SW480 (cell line): ENCODE results near the gene CYP24A1.
A peak's percentile ranks its signal among the peaks of the same experiment; 100 is the strongest.

Experiments
- DNase-seq: peaks from one replicate; pipeline ENCODE4 v3.0.0-alpha.2; 2016; ENCODE audit warnings: low spot score

CYP24A1 gene

GRCh38 chr20:54201268-54201846, 27.6 kb upstream of the CYP24A1 start:
- DNase-seq = no peak

GRCh38 chr20:54200487-54201267, 26.9 kb upstream of the CYP24A1 start:
- no peak for DNase-seq

- DNase-seq = peak; percentile 82
Observed at GRCh38 chr20:54199721-54200176, 26.0 kb upstream of the CYP24A1 start.

GRCh38 chr20:54199283-54199682, 25.5 kb upstream of the CYP24A1 start:
- DNase-seq = no peak

GRCh38 chr20:54197621-54198604, 24.1 kb upstream of the CYP24A1 start:
- peak; percentile 81 for DNase-seq

- DNase-seq = no peak
Observed at GRCh38 chr20:54195483-54196472, 22.0 kb upstream of the CYP24A1 start.

GRCh38 chr20:54194724-54195438, 21.1 kb upstream of the CYP24A1 start:
- peak; percentile 92 for DNase-seq

GRCh38 chr20:54193817-54194216, 20.0 kb upstream of the CYP24A1 start:
- no peak for DNase-seq

- DNase-seq = no peak
Observed at GRCh38 chr20:54190217-54190616, 16.4 kb upstream of the CYP24A1 start.

GRCh38 chr20:54189630-54190029, 15.8 kb upstream of the CYP24A1 start:
- no peak for DNase-seq

- no peak for DNase-seq
Observed at GRCh38 chr20:54188132-54188849, 14.5 kb upstream of the CYP24A1 start.

- no peak for DNase-seq
Observed at GRCh38 chr20:54184904-54185626, 11.3 kb upstream of the CYP24A1 start.

- DNase-seq = no peak
Observed at GRCh38 chr20:54184071-54184470, 10.3 kb upstream of the CYP24A1 start.

- no peak for DNase-seq
Observed at GRCh38 chr20:54180931-54181330, 7.1 kb upstream of the CYP24A1 start.

- peak; percentile 89 for DNase-seq
Observed at GRCh38 chr20:54179946-54180345, 6.2 kb upstream of the CYP24A1 start.

GRCh38 chr20:54178256-54178655, 4.5 kb upstream of the CYP24A1 start:
- no peak for DNase-seq

GRCh38 chr20:54177378-54177777, 3.6 kb upstream of the CYP24A1 start:
- no peak for DNase-seq

GRCh38 chr20:54176610-54177009, 2.8 kb upstream of the CYP24A1 start:
- no peak for DNase-seq
